HCT116 (cell line): ENCODE data around the gene FAM170B. TPM values are rescaled to one million over a fixed set of nuclear protein-coding genes. Genes with fewer than 3 reads are reported as not detected.

ENCODE experiments used
- ATAC-seq: fragments of 200-7000 bp; cut with Tn5 transposase; 2 replicates; pipeline ENCODE4 v1.9.1; 2020; ENCODE audit warnings: mild to moderate bottlenecking, moderate library complexity
- BruUV-seq: library from RNA; stranded (reverse); fragments of 400-500 nt; replicated peaks from 2 replicates; lab custom pipeline; 2021; lab: Mats Ljungman, UMichigan
- CTCF ChIA-PET: fragments of 300-600 bp; sonication (Branson Sonifier 250); formaldehyde crosslinking; loops from one replicate; lab custom pipeline; 2021; ENCODE audit warnings: antibody characterized with exemption; lab: Charles Lee
- POLR2A ChIA-PET: fragments of 300-600, 350-600 bp; sonication (Branson Sonifier 250); formaldehyde crosslinking; loops from one replicate; lab custom pipeline; 2021; ENCODE audit warnings: antibody characterized with exemption; lab: Charles Lee
- RAD21 ChIA-PET, 2 experiments: fragments of 300-600 bp; sonication (Branson Sonifier 250); formaldehyde crosslinking; loops; one replicate each; lab custom pipeline; 2023; ENCODE audit warnings: low total read pairs in 2 of 2; ENCODE audit not compliant: uncharacterized antibody in 2 of 2, unreplicated experiment in 2 of 2, low non-redundant PET in 1 of 2; lab: Charles Lee
- DNase-seq: peaks from one replicate; pipeline ENCODE4 v3.0.0-alpha.2; 2010; ENCODE audit warnings: low read depth, low spot score
- H2AFZ ChIP-seq: fragments of 200-600 bp; shearing (Covaris generic), sonication (generic); 2 replicates; pipeline ENCODE4 v1.6.1; 2017; ENCODE audit warnings: low read depth, mixed run types, mixed read lengths, antibody characterized with exemption, low read length; ENCODE audit not compliant: poor library complexity, severe bottlenecking
- H3K27ac ChIP-seq: 2 replicates; pipeline ENCODE4 v1.5.1; 2012; ENCODE audit warnings: low read depth, low read length
- H3K27me3 ChIP-seq: fragments of 200-600 bp; sonication (generic); 2 replicates; pipeline ENCODE4 v1.6.1; 2016; ENCODE audit warnings: mixed run types, low read length, mixed read lengths; ENCODE audit not compliant: insufficient read depth
- H3K36me3 ChIP-seq, 2 experiments: fragments of 200-500 bp in 1 of 2; fragments of 200-600 bp in 1 of 2; sonication (Bioruptor generic) in 1 of 2; sonication (generic) in 1 of 2; 2 replicates each; pipeline versions ENCODE4 v1.5.1 to v1.6.1; 2014 to 2016; ENCODE audit warnings: low read length in 2 of 2, inconsistent platforms in 1 of 2, mixed read lengths in 1 of 2, mixed run types in 1 of 2; ENCODE audit not compliant: insufficient read depth in 2 of 2, control insufficient read depth in 1 of 2
- H3K4me1 ChIP-seq, 2 experiments: fragments of 200-600 bp in 1 of 2; sonication (generic) in 1 of 2; 2 replicates each; pipeline versions ENCODE4 v1.5.1 to v1.6.1; 2012 to 2017; ENCODE audit warnings: low read length in 2 of 2, inconsistent platforms in 1 of 2, mild to moderate bottlenecking in 1 of 2, mixed read lengths in 1 of 2, mixed run types in 1 of 2, moderate library complexity in 1 of 2; ENCODE audit not compliant: insufficient read depth in 2 of 2, control insufficient read depth in 1 of 2
- H3K4me2 ChIP-seq: fragments of 200-600 bp; sonication (generic); 2 replicates; pipeline ENCODE4 v1.6.1; 2017; ENCODE audit warnings: mixed run types, low read length, mixed read lengths
- H3K4me3 ChIP-seq, 2 experiments: fragments of 200-600 bp in 1 of 2; sonication (generic) in 1 of 2; replicated peaks in 1 of 2; 2 replicates each; pipeline ENCODE4 v1.5.1; 2011 to 2016; ENCODE audit warnings: low read length in 2 of 2, control low read depth in 1 of 2, low read depth in 1 of 2, mild to moderate bottlenecking in 1 of 2, mixed read lengths in 1 of 2, mixed run types in 1 of 2
- H3K79me2 ChIP-seq: fragments of 200-600 bp; sonication (generic); 2 replicates; pipeline ENCODE4 v1.6.1; 2017; ENCODE audit warnings: mild to moderate bottlenecking, mixed run types, low read length, moderate library complexity, mixed read lengths; ENCODE audit not compliant: insufficient read depth
- H3K9ac ChIP-seq: fragments of 200-600 bp; sonication (generic); 2 replicates; pipeline ENCODE4 v1.6.1; 2016; ENCODE audit warnings: low read length, mixed read lengths
- H3K9me2 ChIP-seq: fragments of 200-600 bp; sonication (generic), shearing (Covaris generic); 2 replicates; pipeline ENCODE4 v1.6.1; 2017; ENCODE audit warnings: mixed run types, mild to moderate bottlenecking, moderate library complexity; ENCODE audit not compliant: insufficient read depth
- H3K9me3 ChIP-seq, 2 experiments: fragments of 200-500 bp in 1 of 2; fragments of 200-600 bp in 1 of 2; sonication (Bioruptor generic) in 1 of 2; sonication (generic) in 1 of 2; 2 replicates each; pipeline ENCODE4 v1.6.1; 2014 to 2017; ENCODE audit warnings: low read length in 2 of 2, mixed read lengths in 2 of 2, inconsistent platforms in 1 of 2, low read depth in 1 of 2, mild to moderate bottlenecking in 1 of 2, mixed run types in 1 of 2, moderate library complexity in 1 of 2; ENCODE audit not compliant: control insufficient read depth in 1 of 2, insufficient read depth in 1 of 2
- H4K20me1 ChIP-seq: fragments of 200-600 bp; sonication (generic), shearing (Covaris generic); 2 replicates; pipeline ENCODE4 v1.6.1; 2017; ENCODE audit warnings: mixed run types, mild to moderate bottlenecking, moderate library complexity; ENCODE audit not compliant: insufficient read depth
- CEBPB ChIP-seq: IDR thresholded peaks from 2 replicates; pipeline ENCODE4 v1.6.1; 2012; ENCODE audit warnings: low read depth
- CTCF ChIP-seq, 3 experiments: fragments of 200-600 bp in 1 of 3; sonication (generic) in 1 of 3; IDR thresholded peaks in 2 of 3; conservative IDR thresholded peaks in 1 of 3; 2 replicates each; pipeline ENCODE4 v1.5.1; 2012 to 2017; ENCODE audit warnings: low read depth in 2 of 3, low read length in 2 of 3, antibody characterized with exemption in 1 of 3, borderline replicate concordance in 1 of 3, control low read depth in 1 of 3, mild to moderate bottlenecking in 1 of 3, mixed read lengths in 1 of 3, mixed run types in 1 of 3, moderate library complexity in 1 of 3; ENCODE audit not compliant: insufficient read depth in 1 of 3
- EGR1 ChIP-seq: IDR thresholded peaks from 2 replicates; pipeline ENCODE4 v1.6.1; 2012; ENCODE audit warnings: low read depth
- ELF1 ChIP-seq: IDR thresholded peaks from 2 replicates; pipeline ENCODE4 v1.6.1; 2012; ENCODE audit warnings: low read depth, borderline replicate concordance
- EZH2phosphoT487 ChIP-seq: fragments of 200-600 bp; IDR thresholded peaks from 2 replicates; pipeline ENCODE4 v1.6.1; 2018; ENCODE audit warnings: antibody characterized with exemption, borderline replicate concordance
- FOSL1 ChIP-seq: IDR thresholded peaks from 2 replicates; pipeline ENCODE4 v1.6.1; 2012; ENCODE audit warnings: low read depth
- MAX ChIP-seq: IDR thresholded peaks from 2 replicates; pipeline ENCODE4 v1.6.1; 2012
- POLR2A ChIP-seq: IDR thresholded peaks from 2 replicates; pipeline ENCODE4 v1.7.0; 2011; ENCODE audit warnings: borderline replicate concordance; ENCODE audit not compliant: insufficient read depth, insufficient read length; ENCODE audit errors: extremely low read depth
- POLR2AphosphoS5 ChIP-seq: IDR thresholded peaks from 2 replicates; pipeline ENCODE4 v1.6.1; 2011; ENCODE audit warnings: mild to moderate bottlenecking, low read depth, low read length, moderate library complexity
- RAD21 ChIP-seq: IDR thresholded peaks from 2 replicates; pipeline ENCODE4 v1.6.1; 2012; ENCODE audit warnings: low read depth, mild to moderate bottlenecking
- REST ChIP-seq: IDR thresholded peaks from 2 replicates; pipeline ENCODE4 v1.6.1; 2012; ENCODE audit warnings: low read depth
- ZBTB33 ChIP-seq: IDR thresholded peaks from 2 replicates; pipeline ENCODE4 v1.6.1; 2011; ENCODE audit warnings: mild to moderate bottlenecking, low read length, moderate library complexity; ENCODE audit not compliant: insufficient replicate concordance; ENCODE audit errors: extremely low read depth
- ZNF274 ChIP-seq: fragments of 200-500 bp; sonication (Bioruptor generic); IDR thresholded peaks from 2 replicates; pipeline ENCODE4 v1.6.1; 2014; ENCODE audit warnings: mild to moderate bottlenecking, low read depth, low read length, inconsistent platforms
- intact Hi-C: fragments of 100-400 bp; cut with micrococcal nuclease; formaldehyde crosslinking; loops from 2 replicates; pipeline ENCODE4 v1.10.0; 2022
- total RNA-seq: library from RNA; stranded (reverse); gene quantifications from one replicate; pipeline ENCODE4 v1.2.1, GENCODE V29; 2021; ENCODE audit not compliant: unreplicated experiment

FAM170B gene
- total RNA-seq, 1 experiment from 2014 or later, result not detected

GRCh38 chr10:49103761-49104160 lies 30.1 kb downstream of the FAM170B start:
- RAD21 ChIA-PET, result no interaction called here
- TF ChIP-seq RAD21 (no peak), EZH2phosphoT487 (no peak), EGR1 (no peak), POLR2A (no peak)
- TF ChIP-seq, all 23 proteins: peak for 0
- Histone ChIP-seq H3K4me3 (no peak overlapping the region), H3K9me2 (no peaks in the 10 kb centered on the region), H4K20me1 (no peaks in the 10 kb centered on the region), H3K36me3 (no peaks in the 10 kb centered on the region), H3K4me1 (no peaks in the 10 kb centered on the region), H3K4me2 (no peak overlapping the region), H3K27me3 (peaks cover 28% of the 10 kb centered on the region), H2AFZ (no peak overlapping the region), H3K27ac (no peak overlapping the region), H3K9me3 (no peaks in the 10 kb centered on the region), H3K79me2 (no peaks in the 10 kb centered on the region), H3K9ac (no peak overlapping the region)
- no TSS peak for BruUV-seq
- ChIA-PET POLR2A (no interaction called here), CTCF (no interaction called here)
- DNase-seq (no peak), ATAC-seq (no peak)
- intact Hi-C loops, result no loop called here

GRCh38 chr10:49099046-49099445 lies 34.8 kb downstream of the FAM170B start:
- H3K9me2 ChIP-seq, result no peaks in the 10 kb centered on the region
- BruUV-seq, result no TSS peak
- no peak for ATAC-seq
- POLR2A ChIA-PET, result no interaction called here
- intact Hi-C loops, result no loop called here
- H2AFZ ChIP-seq, result no peak overlapping the region
- RAD21 ChIA-PET, result no interaction called here
- no peaks in the 10 kb centered on the region for H4K20me1 ChIP-seq
- no peaks in the 10 kb centered on the region for H3K79me2 ChIP-seq
- H3K4me3 ChIP-seq, result no peak overlapping the region
- no peak overlapping the region for H3K9ac ChIP-seq
- no peaks in the 10 kb centered on the region for H3K4me1 ChIP-seq
- peaks cover 36% of the 10 kb centered on the region for H3K27me3 ChIP-seq
- no peaks in the 10 kb centered on the region for H3K36me3 ChIP-seq
- H3K27ac ChIP-seq, result no peak overlapping the region
- H3K4me2 ChIP-seq, result no peak overlapping the region
- H3K9me3 ChIP-seq, result no peaks in the 10 kb centered on the region
- CTCF ChIA-PET, result no interaction called here
- no peak for DNase-seq
- TF ChIP-seq POLR2AphosphoS5 (no peak), ZBTB33 (no peak), EGR1 (no peak), MAX (no peak), CEBPB (no peak), FOSL1 (no peak), REST (no peak), CTCF (IDR thresholded peaks at IDR 0.05 in 2 of 3, conservative IDR thresholded peaks at IDR 0.05 in 1 of 3; ENCODE audit: borderline replicate concordance in 1 of 3, insufficient read depth in 1 of 3, low read depth in 2 of 3, low read length in 2 of 3) (no peak), ZNF274 (no peak), ELF1 (no peak)
